H1 (cell line): Measurements from ENCODE around the gene CSN1S1.

Experiments
- CTCF ChIP-seq, 3 experiments: IDR thresholded peaks; 1 replicate in 2 of 3; 2 replicates in 1 of 3; pipeline versions ENCODE4 v1.5.1 to v1.6.1; 2011; ENCODE audit warnings: low read length in 3 of 3, mild to moderate bottlenecking in 3 of 3, inconsistent platforms in 2 of 3, low read depth in 1 of 3, moderate library complexity in 1 of 3; ENCODE audit not compliant: insufficient read depth in 1 of 3; ENCODE audit errors: control extremely low read depth in 1 of 3
- EZH2 ChIP-seq: fragments of 200-600 bp; sonication (generic); IDR thresholded peaks from 2 replicates; pipeline ENCODE4 v1.7.1; 2012; ENCODE audit warnings: low read depth, mild to moderate bottlenecking, moderate library complexity, low read length, inconsistent platforms; ENCODE audit not compliant: severe bottlenecking
- POLR2A ChIP-seq, 2 experiments: IDR thresholded peaks; 1 replicate in 1 of 2; 2 replicates in 1 of 2; pipeline ENCODE4 v1.6.1; 2011; ENCODE audit warnings: low read depth in 2 of 2, low read length in 2 of 2, mild to moderate bottlenecking in 2 of 2; ENCODE audit errors: control extremely low read depth in 1 of 2
- POLR2AphosphoS5 ChIP-seq: IDR thresholded peaks from 2 replicates; pipeline ENCODE4 v1.6.1; 2011; ENCODE audit warnings: low read depth, low read length

GRCh38 chr4:69920874-69921273 lies 10.0 kb upstream of the CSN1S1 start:
- TF ChIP-seq POLR2A (IDR thresholded peaks at IDR 0.05; ENCODE audit: control extremely low read depth in 1 of 2, low read depth in 2 of 2, low read length in 2 of 2) (no peak), POLR2AphosphoS5 (no peak), CTCF (IDR thresholded peaks at IDR 0.05; ENCODE audit: control extremely low read depth in 1 of 3, insufficient read depth in 1 of 3, low read depth in 1 of 3, low read length in 3 of 3) (no peak), EZH2 (no peak)
